SK-N-SH treated with all-trans-retinoic acid at 6 μM for 48 hours (cell line): ENCODE data around the gene HSDL1.

Experiments used
- ATAC-seq: fragments of 200-7000 bp; cut with Tn5 transposase; 3 replicates; pipeline ENCODE4 v1.9.1; 2020; ENCODE audit warnings: mild to moderate bottlenecking, moderate library complexity
- ARNTL ChIP-seq: fragments of 450-650 bp; formaldehyde crosslinking; IDR thresholded peaks from 2 replicates; pipeline ENCODE4 v1.5.0; 2020; ENCODE audit warnings: low read depth, mild to moderate bottlenecking, moderate library complexity, borderline replicate concordance
- BACH2 ChIP-seq: fragments of 250-450 bp; sonication (Bioruptor Pico); IDR thresholded peaks from 2 replicates; pipeline ENCODE4 v1.9.0; 2021; ENCODE audit warnings: mild to moderate bottlenecking, borderline replicate concordance
- CREB5 ChIP-seq: fragments of 250-450 bp; sonication (Bioruptor Pico); IDR thresholded peaks from 2 replicates; pipeline ENCODE4 v1.5.1; 2020; ENCODE audit warnings: low read depth, mild to moderate bottlenecking, moderate library complexity
- CSDC2 ChIP-seq: fragments of 250-450 bp; sonication (Bioruptor Pico); IDR thresholded peaks from 2 replicates; pipeline ENCODE4 v1.5.0; 2020; ENCODE audit warnings: mild to moderate bottlenecking, moderate library complexity
- CSRNP3 ChIP-seq: fragments of 250-450 bp; sonication (Bioruptor Pico); IDR thresholded peaks from 2 replicates; pipeline ENCODE4 v1.5.1; 2021; ENCODE audit warnings: mild to moderate bottlenecking, moderate library complexity
- ESRRG ChIP-seq: fragments of 250-450 bp; sonication (Bioruptor Pico); IDR thresholded peaks from 2 replicates; pipeline ENCODE4 v1.6.1; 2021; ENCODE audit warnings: mild to moderate bottlenecking
- GLIS3 ChIP-seq: fragments of 250-450 bp; sonication (Bioruptor Pico); IDR thresholded peaks from 2 replicates; pipeline ENCODE4 v1.5.0; 2020; ENCODE audit warnings: mild to moderate bottlenecking, moderate library complexity
- PPARA ChIP-seq: fragments of 250-450 bp; sonication (Bioruptor Pico); IDR thresholded peaks from 2 replicates; pipeline ENCODE4 v1.5.0; 2020; ENCODE audit warnings: mild to moderate bottlenecking, borderline replicate concordance
- RARB ChIP-seq: fragments of 250-450 bp; sonication (Bioruptor Pico); IDR thresholded peaks from 2 replicates; pipeline ENCODE4 v1.8.0; 2021; ENCODE audit warnings: mild to moderate bottlenecking, moderate library complexity
- SNAI2 ChIP-seq: fragments of 250-450 bp; sonication (Bioruptor Pico); IDR thresholded peaks from 2 replicates; pipeline ENCODE4 v1.5.0; 2020; ENCODE audit warnings: mild to moderate bottlenecking, moderate library complexity
- TCF4 ChIP-seq: fragments of 250-450 bp; sonication (Bioruptor Pico); IDR thresholded peaks from 2 replicates; pipeline ENCODE4 v1.8.0; 2021; ENCODE audit warnings: mild to moderate bottlenecking, moderate library complexity, borderline replicate concordance
- TOX ChIP-seq: fragments of 250-450 bp; sonication (Bioruptor Pico); IDR thresholded peaks from 2 replicates; pipeline ENCODE4 v1.8.0; 2021; ENCODE audit warnings: mild to moderate bottlenecking, moderate library complexity, borderline replicate concordance
- ZC3H10 ChIP-seq: fragments of 250-450 bp; sonication (Bioruptor Pico); IDR thresholded peaks from 2 replicates; pipeline ENCODE4 v1.5.1; 2021; ENCODE audit warnings: mild to moderate bottlenecking, moderate library complexity
- ZFP3 ChIP-seq: fragments of 250-450 bp; sonication (Bioruptor Pico); IDR thresholded peaks from 2 replicates; pipeline ENCODE4 v1.5.0; 2020; ENCODE audit warnings: mild to moderate bottlenecking, moderate library complexity
- ZFP30 ChIP-seq: fragments of 450-650 bp; formaldehyde crosslinking; IDR thresholded peaks from 2 replicates; pipeline ENCODE4 v1.5.0; 2022; ENCODE audit warnings: mild to moderate bottlenecking, moderate library complexity
- ZNF565 ChIP-seq: fragments of 450-650 bp; formaldehyde crosslinking; conservative IDR thresholded peaks from 2 replicates; pipeline ENCODE4 v1.5.0; 2020; ENCODE audit warnings: low read depth, mild to moderate bottlenecking, moderate library complexity
- ZNF70 ChIP-seq: fragments of 450-650 bp; formaldehyde crosslinking; IDR thresholded peaks from 2 replicates; pipeline ENCODE4 v1.5.0; 2020; ENCODE audit warnings: mild to moderate bottlenecking, moderate library complexity
- ZNF8 ChIP-seq: fragments of 450-650 bp; formaldehyde crosslinking; IDR thresholded peaks from 2 replicates; pipeline ENCODE4 v1.5.0; 2020; ENCODE audit warnings: mild to moderate bottlenecking, moderate library complexity
- TF ChIP-seq, protein P1 (sequence below): fragments of 250-450 bp; sonication (Bioruptor Pico); IDR thresholded peaks from 2 replicates; pipeline ENCODE4 v1.8.0; 2020; ENCODE audit warnings: mild to moderate bottlenecking, moderate library complexity, borderline replicate concordance
- TF ChIP-seq, protein P2 (sequence below): fragments of 250-450 bp; sonication (Bioruptor Pico); IDR thresholded peaks from 2 replicates; pipeline ENCODE4 v1.5.0; 2020; ENCODE audit warnings: mild to moderate bottlenecking, moderate library complexity

The HSDL1 gene

DNA sequence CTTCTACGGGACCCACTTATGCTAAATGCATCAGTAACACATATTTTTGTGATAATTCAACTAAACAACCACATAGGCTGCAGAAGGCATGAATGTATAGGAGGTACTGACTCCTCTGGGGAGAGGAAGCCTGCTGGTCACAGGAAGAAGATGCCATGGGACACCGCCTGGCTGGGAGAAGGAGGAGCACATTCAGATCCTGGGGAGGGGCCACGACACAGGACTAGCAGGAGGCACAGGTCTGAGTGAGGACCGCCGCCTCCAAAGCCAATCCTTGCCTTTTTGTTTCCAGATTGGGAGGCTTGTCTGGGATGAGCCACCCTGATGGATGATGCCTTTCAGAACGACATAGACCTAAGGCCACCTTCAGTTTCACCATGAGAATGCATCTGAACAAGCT is 62.9 kb downstream of the HSDL1 start (continued):
- TF ChIP-seq ZNF565 (CRISPR knock-in tag) (no peak), TOX (CRISPR knock-in tag) (no peak), ARNTL (CRISPR knock-in tag) (no peak), ZFP30 (CRISPR knock-in tag) (no peak), TCF4 (CRISPR knock-in tag) (no peak)
- TF ChIP-seq, all 23 proteins: peak for 0

DNA sequence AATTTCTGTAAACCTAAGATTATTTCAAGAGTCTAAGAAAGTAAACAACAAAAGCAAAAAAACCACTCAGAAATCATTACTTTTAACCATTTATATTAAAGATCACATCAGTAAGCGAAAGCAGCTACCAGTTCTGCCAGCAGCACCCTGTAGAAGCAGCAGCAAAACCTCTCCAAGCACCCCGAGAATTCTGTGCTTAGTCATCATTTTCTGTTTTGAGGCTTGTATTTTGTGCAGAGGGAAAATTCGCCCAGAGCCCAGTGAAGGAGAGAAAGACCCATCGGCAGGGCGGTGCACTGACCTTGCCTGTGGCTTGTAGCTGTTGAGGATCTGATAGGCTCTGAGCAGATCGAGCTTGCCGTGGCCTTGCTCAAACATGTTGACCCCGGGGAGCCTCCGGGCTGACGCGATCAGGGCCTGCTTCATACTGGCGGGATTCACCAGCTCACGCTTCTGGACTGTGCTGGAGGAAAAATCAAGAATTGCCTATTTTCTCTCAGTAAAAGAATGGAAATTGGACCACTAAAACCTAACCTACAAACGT is 63.5 kb downstream of the HSDL1 start:
- TF ChIP-seq ZNF8 (CRISPR knock-in tag) = no peak
- TF ChIP-seq TCF4 (CRISPR knock-in tag) = no peak
- no peak for TF ChIP-seq CSRNP3 (CRISPR knock-in tag)
- TF ChIP-seq, all 23 proteins: peak for 0
- ATAC-seq = no peak

- TF ChIP-seq PPARA (no peak), ZNF565 (CRISPR knock-in tag) (no peak), SNAI2 (CRISPR knock-in tag) (no peak)
- ATAC-seq = no peak
Measured at GRCh38 chr16:84080813-84081212, 64.2 kb downstream of the HSDL1 start.

DNA sequence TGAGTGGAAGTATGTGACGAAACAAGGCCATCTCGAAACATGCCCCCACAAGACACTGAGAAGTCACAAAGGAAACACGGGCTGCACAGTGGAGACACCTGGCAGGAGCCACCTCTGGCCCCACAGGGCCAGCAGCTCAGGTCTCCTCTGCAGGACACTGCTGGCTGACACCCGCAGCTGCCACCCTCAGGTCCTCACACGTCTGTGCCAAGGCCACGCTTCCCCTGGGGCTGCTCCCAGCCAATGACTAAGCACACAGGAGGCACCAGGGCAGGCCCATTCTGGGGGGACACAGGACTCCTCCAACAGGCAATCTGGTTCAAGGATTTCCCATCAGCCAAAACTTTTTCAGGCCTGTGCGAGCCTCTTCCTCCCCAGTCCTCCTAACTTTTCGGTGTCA is 64.6 kb downstream of the HSDL1 start:
- TF ChIP-seq, protein P1, sequence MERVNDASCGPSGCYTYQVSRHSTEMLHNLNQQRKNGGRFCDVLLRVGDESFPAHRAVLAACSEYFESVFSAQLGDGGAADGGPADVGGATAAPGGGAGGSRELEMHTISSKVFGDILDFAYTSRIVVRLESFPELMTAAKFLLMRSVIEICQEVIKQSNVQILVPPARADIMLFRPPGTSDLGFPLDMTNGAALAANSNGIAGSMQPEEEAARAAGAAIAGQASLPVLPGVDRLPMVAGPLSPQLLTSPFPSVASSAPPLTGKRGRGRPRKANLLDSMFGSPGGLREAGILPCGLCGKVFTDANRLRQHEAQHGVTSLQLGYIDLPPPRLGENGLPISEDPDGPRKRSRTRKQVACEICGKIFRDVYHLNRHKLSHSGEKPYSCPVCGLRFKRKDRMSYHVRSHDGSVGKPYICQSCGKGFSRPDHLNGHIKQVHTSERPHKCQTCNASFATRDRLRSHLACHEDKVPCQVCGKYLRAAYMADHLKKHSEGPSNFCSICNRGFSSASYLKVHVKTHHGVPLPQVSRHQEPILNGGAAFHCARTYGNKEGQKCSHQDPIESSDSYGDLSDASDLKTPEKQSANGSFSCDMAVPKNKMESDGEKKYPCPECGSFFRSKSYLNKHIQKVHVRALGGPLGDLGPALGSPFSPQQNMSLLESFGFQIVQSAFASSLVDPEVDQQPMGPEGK = no peak
- TF ChIP-seq ZNF70 (no peak), GLIS3 (CRISPR knock-in tag) (no peak), RARB (no peak), ZFP3 (CRISPR knock-in tag) (no peak), ZFP30 (CRISPR knock-in tag) (no peak), CSDC2 (CRISPR knock-in tag) (no peak), TCF4 (CRISPR knock-in tag) (no peak)
- TF ChIP-seq, all 23 proteins: peak for 0
- ATAC-seq = no peak

DNA sequence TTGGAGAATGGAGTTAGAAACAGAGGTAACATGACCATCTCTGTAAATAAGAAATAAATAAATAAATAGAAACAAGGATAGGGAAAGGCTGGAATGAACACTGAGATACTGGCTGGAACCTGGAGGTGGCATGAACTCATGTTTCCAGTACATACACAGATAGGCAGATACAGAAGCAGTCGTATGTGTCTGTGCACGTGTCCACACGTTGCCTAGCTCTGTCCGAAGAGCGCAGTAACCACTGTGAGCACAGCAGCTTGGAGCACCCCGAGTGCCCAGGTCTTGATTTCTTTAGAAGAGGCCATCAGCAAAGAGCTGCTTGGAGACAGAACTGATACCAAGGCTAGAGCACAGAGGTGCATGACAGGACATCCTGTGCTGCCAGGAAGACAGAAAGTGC is 65.3 kb downstream of the HSDL1 start:
- no peak for ATAC-seq
- TF ChIP-seq SNAI2 (CRISPR knock-in tag) (no peak), PPARA (no peak), ESRRG (CRISPR knock-in tag) (no peak), ZNF8 (CRISPR knock-in tag) (no peak), TCF4 (CRISPR knock-in tag) (no peak), BACH2 (no peak)
- TF ChIP-seq, protein P1 = no peak

DNA sequence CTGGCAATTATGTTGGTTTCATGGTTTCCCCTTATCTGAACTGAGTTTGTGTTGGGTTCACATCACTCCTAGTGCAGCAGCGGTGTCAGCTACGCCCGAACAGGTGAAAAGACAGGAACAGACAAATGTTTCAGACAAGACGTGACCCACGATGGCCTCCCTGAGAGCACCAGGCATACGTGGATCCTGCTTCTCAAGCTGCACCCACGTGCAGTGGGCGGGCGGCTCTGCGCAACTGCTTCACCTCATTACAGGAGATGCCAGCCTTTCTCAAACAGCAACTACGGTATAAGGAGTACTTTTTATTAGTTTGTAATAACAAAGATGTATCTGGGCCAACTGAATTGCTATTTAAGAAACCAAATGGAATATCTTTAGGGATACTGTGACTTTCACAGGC is 69.6 kb downstream of the HSDL1 start:
- TF ChIP-seq CSDC2 (CRISPR knock-in tag) (no peak), GLIS3 (CRISPR knock-in tag) (no peak), ESRRG (CRISPR knock-in tag) (no peak), ZC3H10 (no peak), ZNF70 (no peak)
- ATAC-seq = no peak

- ATAC-seq = no peak
- TF ChIP-seq ZNF565 (CRISPR knock-in tag) = no peak
- TF ChIP-seq, protein P1 = no peak
- TF ChIP-seq, protein P2, sequence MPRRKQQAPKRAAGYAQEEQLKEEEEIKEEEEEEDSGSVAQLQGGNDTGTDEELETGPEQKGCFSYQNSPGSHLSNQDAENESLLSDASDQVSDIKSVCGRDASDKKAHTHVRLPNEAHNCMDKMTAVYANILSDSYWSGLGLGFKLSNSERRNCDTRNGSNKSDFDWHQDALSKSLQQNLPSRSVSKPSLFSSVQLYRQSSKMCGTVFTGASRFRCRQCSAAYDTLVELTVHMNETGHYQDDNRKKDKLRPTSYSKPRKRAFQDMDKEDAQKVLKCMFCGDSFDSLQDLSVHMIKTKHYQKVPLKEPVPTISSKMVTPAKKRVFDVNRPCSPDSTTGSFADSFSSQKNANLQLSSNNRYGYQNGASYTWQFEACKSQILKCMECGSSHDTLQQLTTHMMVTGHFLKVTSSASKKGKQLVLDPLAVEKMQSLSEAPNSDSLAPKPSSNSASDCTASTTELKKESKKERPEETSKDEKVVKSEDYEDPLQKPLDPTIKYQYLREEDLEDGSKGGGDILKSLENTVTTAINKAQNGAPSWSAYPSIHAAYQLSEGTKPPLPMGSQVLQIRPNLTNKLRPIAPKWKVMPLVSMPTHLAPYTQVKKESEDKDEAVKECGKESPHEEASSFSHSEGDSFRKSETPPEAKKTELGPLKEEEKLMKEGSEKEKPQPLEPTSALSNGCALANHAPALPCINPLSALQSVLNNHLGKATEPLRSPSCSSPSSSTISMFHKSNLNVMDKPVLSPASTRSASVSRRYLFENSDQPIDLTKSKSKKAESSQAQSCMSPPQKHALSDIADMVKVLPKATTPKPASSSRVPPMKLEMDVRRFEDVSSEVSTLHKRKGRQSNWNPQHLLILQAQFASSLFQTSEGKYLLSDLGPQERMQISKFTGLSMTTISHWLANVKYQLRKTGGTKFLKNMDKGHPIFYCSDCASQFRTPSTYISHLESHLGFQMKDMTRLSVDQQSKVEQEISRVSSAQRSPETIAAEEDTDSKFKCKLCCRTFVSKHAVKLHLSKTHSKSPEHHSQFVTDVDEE (CRISPR knock-in tag) = no peak
- no peak for TF ChIP-seq TCF4 (CRISPR knock-in tag)
- TF ChIP-seq PPARA = no peak
- no peak for TF ChIP-seq CREB5
- no peak for TF ChIP-seq ESRRG (CRISPR knock-in tag)
- no peak for TF ChIP-seq ZC3H10
Measured at GRCh38 chr16:84074721-84075120, 70.3 kb downstream of the HSDL1 start.
